Endothelial cell of umbilical vein (primary cell): ENCODE results near the gene GHRH. TPM values are rescaled to one million over a fixed set of nuclear protein-coding genes. Genes with fewer than 3 reads are reported as not detected.
A peak's percentile ranks its signal among the peaks of the same experiment; 100 is the strongest.

Experiments used
- BruUV-seq: library from RNA; stranded (reverse); fragments of 400-500 nt; replicated peaks from 2 replicates; lab custom pipeline; 2021; lab: Mats Ljungman, UMichigan
- CTCF ChIA-PET: fragments of 300-600, 350-600 bp; sonication (Branson Sonifier 250); formaldehyde crosslinking; loops from one replicate; lab custom pipeline; 2021; ENCODE audit warnings: antibody characterized with exemption, inconsistent platforms; lab: Charles Lee
- POLR2A ChIA-PET: fragments of 300-600, 350-600 bp; sonication (Branson Sonifier 250); formaldehyde crosslinking; loops from one replicate; lab custom pipeline; 2021; ENCODE audit warnings: antibody characterized with exemption, inconsistent platforms; lab: Charles Lee
- DNase-seq: peaks from one replicate; pipeline ENCODE4 v3.0.0-alpha.2; 2011; ENCODE audit warnings: low read depth, low spot score
- FAIRE-seq: peaks from 2 replicates; lab custom pipeline; 2011; peaks lifted over from hg19 to GRCh38; lab: Jason Lieb, UNC
- H2AFZ ChIP-seq: 2 replicates; pipeline ENCODE4 v1.6.0; 2012; ENCODE audit warnings: low read depth, low read length, control low read depth, inconsistent platforms
- H3K27ac ChIP-seq: 2 replicates; pipeline ENCODE4 v1.5.1; 2011; ENCODE audit warnings: low read depth, mild to moderate bottlenecking, control low read depth, low read length, moderate library complexity; ENCODE audit not compliant: insufficient read depth
- H3K27me3 ChIP-seq, 2 experiments: 2 replicates each; pipeline versions ENCODE4 v1.6.0 to v1.6.1; 2011; ENCODE audit warnings: low read length in 2 of 2, mixed read lengths in 1 of 2; ENCODE audit not compliant: control insufficient read depth in 2 of 2, insufficient read depth in 2 of 2
- H3K36me3 ChIP-seq, 2 experiments: 2 replicates in 1 of 2; 3 replicates in 1 of 2; pipeline ENCODE4 v1.5.1; 2011; ENCODE audit warnings: low read length in 2 of 2, mild to moderate bottlenecking in 1 of 2, moderate library complexity in 1 of 2; ENCODE audit not compliant: control insufficient read depth in 2 of 2, insufficient read depth in 2 of 2; ENCODE audit errors: extremely low read depth in 1 of 2
- H3K4me1 ChIP-seq: 3 replicates; pipeline ENCODE4 v1.5.1; 2011; ENCODE audit warnings: mild to moderate bottlenecking, low read length; ENCODE audit not compliant: control insufficient read depth, insufficient read depth; ENCODE audit errors: extremely low read depth
- H3K4me2 ChIP-seq: 2 replicates; pipeline ENCODE4 v1.6.1; 2011; ENCODE audit warnings: low read length, control low read depth, mixed read lengths; ENCODE audit not compliant: insufficient read depth
- H3K4me3 ChIP-seq, 3 experiments: fragments of 200-600 bp in 1 of 3; sonication (generic), shearing (Covaris generic) in 1 of 3; replicated peaks in 1 of 3; 2 replicates each; pipeline ENCODE4 v1.5.1; 2011 to 2016; ENCODE audit warnings: control low read depth in 3 of 3, low read length in 3 of 3, mild to moderate bottlenecking in 2 of 3, inconsistent platforms in 1 of 3, low read depth in 1 of 3, moderate library complexity in 1 of 3; ENCODE audit not compliant: insufficient read depth in 1 of 3
- H3K79me2 ChIP-seq: 2 replicates; pipeline ENCODE4 v1.6.0; 2012; ENCODE audit warnings: low read length, inconsistent platforms; ENCODE audit not compliant: control insufficient read depth, insufficient read depth
- H3K9ac ChIP-seq: replicated peaks from 2 replicates; pipeline ENCODE3; 2011; ENCODE audit warnings: low read length, control low read depth; ENCODE audit not compliant: insufficient read depth; ENCODE audit errors: extremely low read depth
- H3K9me1 ChIP-seq: replicated peaks from 3 replicates; pipeline ENCODE4 v1.6.0; 2011; ENCODE audit warnings: mild to moderate bottlenecking, low read length; ENCODE audit not compliant: control insufficient read depth, insufficient read depth; ENCODE audit errors: extremely low read depth
- H3K9me3 ChIP-seq: replicated peaks from 2 replicates; pipeline ENCODE4 v1.5.1; 2012; ENCODE audit warnings: low read length, inconsistent platforms; ENCODE audit not compliant: control insufficient read depth, insufficient read depth
- H4K20me1 ChIP-seq: replicated peaks from 2 replicates; pipeline ENCODE3; 2011; ENCODE audit warnings: mild to moderate bottlenecking, low read length; ENCODE audit not compliant: control insufficient read depth, insufficient read depth; ENCODE audit errors: extremely low read depth
- CTCF ChIP-seq, 2 donors: IDR thresholded peaks; 1 replicate in 1 of 2; 2 replicates in 1 of 2; pipeline ENCODE4 v1.5.1; 2011; ENCODE audit warnings: low read length in 2 of 2, mild to moderate bottlenecking in 2 of 2, moderate library complexity in 2 of 2, control low read depth in 1 of 2, inconsistent platforms in 1 of 2, low read depth in 1 of 2; ENCODE audit not compliant: insufficient read depth in 1 of 2; ENCODE audit errors: extremely low read depth in 1 of 2
- EZH2 ChIP-seq: IDR thresholded peaks from 2 replicates; pipeline ENCODE4 v1.6.1; 2012; ENCODE audit warnings: borderline replicate concordance, low read depth, mild to moderate bottlenecking, moderate library complexity, low read length, inconsistent platforms; ENCODE audit not compliant: severe bottlenecking
- FOS ChIP-seq: IDR thresholded peaks from 2 replicates; pipeline ENCODE4 v1.6.1; 2011; ENCODE audit warnings: mild to moderate bottlenecking, low read length, moderate library complexity, borderline replicate concordance; ENCODE audit not compliant: insufficient read depth
- GATA2 ChIP-seq: IDR thresholded peaks from 2 replicates; pipeline ENCODE4 v1.7.0; 2011; ENCODE audit warnings: low read depth, mild to moderate bottlenecking, moderate library complexity, mixed read lengths, low read length; ENCODE audit not compliant: insufficient read length, insufficient read depth
- JUN ChIP-seq: IDR thresholded peaks from 2 replicates; pipeline ENCODE4 v1.6.1; 2011; ENCODE audit warnings: borderline replicate concordance, low read depth; ENCODE audit not compliant: insufficient read length, insufficient read depth
- MYC ChIP-seq: IDR thresholded peaks from one replicate; pipeline ENCODE4 v1.6.1; 2011; ENCODE audit warnings: mild to moderate bottlenecking, low read depth, low read length
- POLR2A ChIP-seq: IDR thresholded peaks from 2 replicates; pipeline ENCODE4 v1.6.1; 2012; ENCODE audit warnings: low read depth, mild to moderate bottlenecking, control low read depth, low read length
- POLR2AphosphoS5 ChIP-seq: IDR thresholded peaks from 2 replicates; pipeline ENCODE4 v1.6.1; 2012; ENCODE audit warnings: low read depth, mild to moderate bottlenecking, control low read depth, low read length, moderate library complexity; ENCODE audit not compliant: insufficient read depth
- dilution Hi-C: fragments of 300-500 bp; cut with MboI; formaldehyde crosslinking; loops from one replicate; pipeline ENCODE4 v1.15.0; 2019; ENCODE audit warnings: low sequenced_read_pairs; ENCODE audit not compliant: extremely low pct_ligation_motif_present
- intact Hi-C: fragments of 100-400 bp; cut with micrococcal nuclease; formaldehyde crosslinking; loops from one replicate; pipeline ENCODE4 v1.10.0; 2022
- polyA plus RNA-seq, 4 experiments: library from polyadenylated mRNA; depleted of rRNA in 3 of 4; stranded (reverse) in 3 of 4; unstranded in 1 of 4; fragments of >200 nt; gene quantifications; 2 replicates each; pipeline versions ENCODE4 v1.2.1 to v1.2.3, GENCODE V29; 2011 to 2012; ENCODE audit warnings: missing spikeins in 1 of 4
- total RNA-seq: library from RNA; stranded (reverse); gene quantifications from 2 replicates; pipeline ENCODE4 v1.2.3, GENCODE V29; 2021
- TF ChIP-seq, protein P1 (sequence below): IDR thresholded peaks from 2 replicates; pipeline ENCODE4 v1.6.1; 2011; ENCODE audit not compliant: insufficient read depth, insufficient read length

Gene GHRH
- total and polyA plus RNA-seq, 2 donors (not counting 3 experiments of a cell fraction or from before 2014, with no cell fraction given): not detected

DNA sequence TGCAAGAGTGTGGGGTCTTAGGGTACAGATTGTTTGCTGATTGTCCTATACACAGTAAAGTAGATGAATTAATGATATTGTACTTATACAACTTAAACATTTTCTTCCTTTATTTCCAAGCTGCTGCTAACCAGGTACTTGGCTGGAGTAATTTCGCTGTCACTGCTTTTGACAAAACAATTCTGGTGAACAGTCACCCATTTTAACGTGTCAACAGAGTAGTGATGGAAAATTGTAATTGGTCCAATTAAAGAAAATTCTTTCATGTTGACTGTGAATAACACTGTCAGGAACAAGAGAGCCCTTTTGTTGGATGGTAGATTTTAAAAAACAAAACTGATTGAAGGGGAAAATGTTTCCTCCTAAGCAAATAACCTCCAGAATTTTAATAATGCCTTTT is 55.8 kb downstream of the GHRH start:
- no TSS peak for BruUV-seq
- intact Hi-C loops (no loop called here), dilution Hi-C loops (no loop called here)
- H3K4me2 ChIP-seq: no peak overlapping the region
- H3K9ac ChIP-seq: no peak overlapping the region
- no peaks in the 10 kb centered on the region for H3K9me1 ChIP-seq
- H3K27me3 ChIP-seq: no peaks in the 10 kb centered on the region
- TF ChIP-seq POLR2AphosphoS5 (no peak), EZH2 (no peak), CTCF (IDR thresholded peaks at IDR 0.05; ENCODE audit: extremely low read depth in 1 of 2, insufficient read depth in 1 of 2, low read depth in 1 of 2, low read length in 2 of 2) (no peak), MYC (no peak), POLR2A (no peak), FOS (no peak), JUN (no peak), GATA2 (no peak)
- TF ChIP-seq, protein P1, sequence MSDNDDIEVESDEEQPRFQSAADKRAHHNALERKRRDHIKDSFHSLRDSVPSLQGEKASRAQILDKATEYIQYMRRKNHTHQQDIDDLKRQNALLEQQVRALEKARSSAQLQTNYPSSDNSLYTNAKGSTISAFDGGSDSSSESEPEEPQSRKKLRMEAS: no peak
- H4K20me1 ChIP-seq: peaks cover 2% of the 10 kb centered on the region
- ChIA-PET POLR2A (no interaction called here), CTCF (interaction anchor here (2.2 to 2.6 kb wide), 2 partner anchors 10 to 14 kb away, joined by 10 read pairs; no protein-coding TSS in a partner anchor)
- peaks cover 22% of the 10 kb centered on the region for H3K79me2 ChIP-seq
- H2AFZ ChIP-seq: no peak overlapping the region
- no peak overlapping the region for H3K27ac ChIP-seq
- DNase-seq: no peak
- peaks cover 41 to 42% of the 10 kb centered on the region in 2 experiments for H3K36me3 ChIP-seq
- no peaks in the 10 kb centered on the region for H3K4me1 ChIP-seq
- FAIRE-seq: peak; percentile 33
- H3K4me3 ChIP-seq: no peak overlapping the region
- no peaks in the 10 kb centered on the region for H3K9me3 ChIP-seq
